GM12891 (cell line): ENCODE measurements around the gene CRTC3.

Source experiments
- POLR2A ChIP-seq: IDR thresholded peaks from 2 replicates; pipeline ENCODE4 v1.6.1; 2011; ENCODE audit warnings: low read depth, low read length, control low read depth
- POLR2AphosphoS5 ChIP-seq: IDR thresholded peaks from 2 replicates; pipeline ENCODE4 v1.6.1; 2011; ENCODE audit warnings: low read depth, low read length, control low read depth
- SPI1 ChIP-seq: IDR thresholded peaks from 2 replicates; pipeline ENCODE4 v1.6.1; 2011; ENCODE audit warnings: low read depth, low read length, control low read depth
- TAF1 ChIP-seq: IDR thresholded peaks from 2 replicates; pipeline ENCODE4 v1.6.1; 2011; ENCODE audit warnings: low read depth, low read length, control low read depth

GRCh38 chr15:90619468-90619867 is 89.7 kb downstream of the CRTC3 start:
- no peak for TF ChIP-seq TAF1
- TF ChIP-seq POLR2A = no peak
- no peak for TF ChIP-seq POLR2AphosphoS5
- TF ChIP-seq SPI1 = no peak
